Hematopoietic multipotent progenitor cell treated with erythropoietin and hydrocortisone succinate and interleukin-3 and kit ligand, for 15 days (in vitro differentiated cells): ENCODE results near the gene ITGAL.
"Not testable (repeated sequence)": the region's sequence is repeated elsewhere in the genome, so short reads cannot be mapped to it uniquely, and the experiment has no call there.

Experiments
- DNase-seq: peaks from one replicate; pipeline ENCODE4 v3.0.0-alpha.2; 2015; ENCODE audit warnings: low spot score

ITGAL gene

GRCh38 chr16:30457743-30458560 lies 14.6 kb upstream of the ITGAL start:
- DNase-seq, result no peak

DNA sequence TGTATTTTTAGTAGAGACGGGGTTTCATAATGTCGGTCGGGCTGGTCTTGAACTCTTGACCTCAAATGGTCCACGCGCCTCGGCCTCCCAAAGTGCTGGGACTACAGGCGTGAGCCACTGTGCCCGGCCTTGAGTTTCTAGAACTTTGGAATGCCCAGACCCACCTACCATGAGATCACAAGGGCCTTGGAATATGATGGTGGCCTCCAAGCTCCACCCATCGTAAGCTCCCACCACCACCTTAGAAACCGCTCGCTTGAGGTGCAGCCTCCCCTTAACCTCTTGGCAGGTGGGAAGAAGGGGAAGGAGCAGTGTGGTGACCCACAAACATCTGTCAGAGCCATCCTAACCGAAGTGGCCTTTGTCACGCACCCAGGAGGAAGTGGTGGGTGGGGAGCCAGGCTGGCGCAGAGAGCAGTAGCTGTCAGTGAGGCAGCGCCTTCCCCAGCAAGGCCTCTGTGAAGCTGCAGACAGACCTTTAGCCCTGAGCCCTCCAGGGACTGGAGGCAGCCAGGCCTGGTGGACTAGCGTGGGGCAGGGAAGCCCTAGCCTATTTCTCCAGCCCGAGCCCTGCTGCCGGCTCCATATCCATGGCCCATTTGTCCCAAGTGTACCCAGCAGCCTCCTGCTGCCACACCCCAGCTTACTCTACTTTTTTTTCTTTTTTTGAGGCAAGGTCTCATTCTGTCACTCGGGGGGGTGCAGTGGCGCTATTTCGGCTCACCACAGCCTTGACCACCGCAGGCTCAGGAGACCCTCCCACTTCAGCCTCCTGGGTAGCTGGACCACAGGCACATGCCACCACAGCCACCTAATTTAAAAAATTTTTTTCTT lies 13.8 kb upstream of the ITGAL start:
- no peak for DNase-seq

GRCh38 chr16:30459456-30459855 lies 13.1 kb upstream of the ITGAL start:
- no peak for DNase-seq

- not testable (repeated sequence) for DNase-seq
Observed at GRCh38 chr16:30461426-30461825, 11.1 kb upstream of the ITGAL start.

DNA sequence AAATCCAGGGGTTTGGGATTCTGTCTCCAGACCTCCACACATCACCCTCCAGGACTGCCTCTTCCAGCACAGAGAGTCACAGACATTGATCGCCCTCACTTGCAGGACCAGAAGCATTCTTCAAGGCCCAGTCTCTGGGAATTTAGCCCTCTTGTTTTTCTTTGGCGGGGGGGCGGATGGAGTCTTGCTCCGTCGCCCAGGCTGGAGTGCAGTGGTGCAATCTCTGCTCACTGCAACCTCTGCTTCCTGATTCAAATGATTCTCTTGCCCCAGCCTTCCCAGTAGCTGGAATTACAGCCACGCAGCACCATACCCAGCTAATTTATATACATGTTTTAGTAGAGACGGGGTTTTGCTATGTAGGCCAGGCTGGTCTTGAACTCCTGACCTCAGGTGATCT lies 8.5 kb upstream of the ITGAL start:
- no peak for DNase-seq

DNA sequence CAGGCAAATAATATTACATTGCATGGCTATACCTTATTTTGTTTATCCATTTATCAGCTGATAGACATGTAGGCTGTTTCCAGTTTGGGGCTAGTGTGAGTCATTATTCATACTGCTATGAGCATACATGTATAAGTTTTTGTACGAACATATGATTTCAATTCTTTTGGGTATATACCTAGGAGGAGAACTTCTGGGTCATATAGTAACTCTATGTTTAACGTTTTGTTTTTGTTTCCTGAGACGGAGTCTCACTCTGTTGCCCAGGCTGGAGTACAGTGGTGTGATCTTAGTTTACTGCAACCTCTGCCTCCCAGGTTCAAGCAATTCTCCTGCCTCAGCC lies 2.4 kb upstream of the ITGAL start:
- no peak for DNase-seq

DNA sequence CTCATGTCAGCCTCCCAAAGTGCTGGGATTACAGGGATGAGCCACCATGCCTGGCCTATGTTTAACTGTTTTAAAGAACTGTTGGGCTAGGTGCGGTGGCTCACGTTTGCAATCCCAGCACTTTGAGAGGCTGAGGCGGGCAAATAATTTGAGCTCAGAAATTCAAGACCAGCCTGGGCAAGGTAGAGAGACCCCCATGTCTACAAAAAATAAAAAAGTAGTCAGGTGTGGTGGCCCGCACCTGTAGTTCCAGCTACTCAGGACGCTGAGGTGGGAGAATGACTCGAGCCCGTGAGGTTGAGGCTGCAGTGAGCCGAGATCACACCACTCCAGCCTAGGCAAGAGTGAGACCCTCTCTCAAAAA lies 1.9 kb upstream of the ITGAL start:
- no peak for DNase-seq

- no peak for DNase-seq
Observed at GRCh38 chr16:30473231-30474073, 910 bp downstream of the ITGAL start.

GRCh38 chr16:30474074-30474452 lies 1.5 kb downstream of the ITGAL start:
- no peak for DNase-seq

GRCh38 chr16:30474684-30475083 lies 2.1 kb downstream of the ITGAL start:
- no peak for DNase-seq

GRCh38 chr16:30476991-30477390 lies 4.4 kb downstream of the ITGAL start:
- no peak for DNase-seq

GRCh38 chr16:30477773-30478172 lies 5.2 kb downstream of the ITGAL start:
- not testable (repeated sequence) for DNase-seq

DNA sequence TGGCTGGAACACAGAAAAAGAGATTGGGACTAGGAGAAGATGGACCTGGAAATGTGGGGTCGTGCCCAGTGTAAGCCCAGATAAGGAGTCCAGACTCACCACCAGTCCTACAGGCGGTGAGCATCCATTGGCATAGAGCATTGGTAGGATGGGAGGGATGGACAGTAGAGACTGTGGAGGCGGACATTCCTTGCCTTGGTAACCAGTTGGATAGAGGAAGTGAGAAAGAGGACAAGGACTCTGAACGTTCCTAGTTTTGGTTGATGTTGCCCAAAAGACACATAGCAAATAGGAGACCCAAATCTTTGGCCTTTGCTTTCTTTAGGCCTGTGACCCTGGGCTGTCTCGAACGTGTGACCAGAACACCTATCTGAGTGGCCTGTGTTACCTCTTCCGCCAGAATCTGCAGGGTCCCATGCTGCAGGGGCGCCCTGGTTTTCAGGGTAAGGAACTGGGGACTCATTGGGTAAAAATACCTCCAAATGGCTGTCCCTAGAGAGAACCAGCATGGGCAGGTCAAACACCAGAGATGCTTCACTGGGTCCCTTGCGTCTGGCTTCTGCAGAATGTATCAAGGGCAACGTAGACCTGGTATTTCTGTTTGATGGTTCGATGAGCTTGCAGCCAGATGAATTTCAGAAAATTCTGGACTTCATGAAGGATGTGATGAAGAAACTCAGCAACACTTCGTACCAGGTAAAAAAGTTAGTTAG lies 6.4 kb downstream of the ITGAL start:
- no peak for DNase-seq

GRCh38 chr16:30481381-30481780 lies 8.8 kb downstream of the ITGAL start:
- no peak for DNase-seq

GRCh38 chr16:30482366-30482765 lies 9.8 kb downstream of the ITGAL start:
- DNase-seq, result peak; percentile 52

DNA sequence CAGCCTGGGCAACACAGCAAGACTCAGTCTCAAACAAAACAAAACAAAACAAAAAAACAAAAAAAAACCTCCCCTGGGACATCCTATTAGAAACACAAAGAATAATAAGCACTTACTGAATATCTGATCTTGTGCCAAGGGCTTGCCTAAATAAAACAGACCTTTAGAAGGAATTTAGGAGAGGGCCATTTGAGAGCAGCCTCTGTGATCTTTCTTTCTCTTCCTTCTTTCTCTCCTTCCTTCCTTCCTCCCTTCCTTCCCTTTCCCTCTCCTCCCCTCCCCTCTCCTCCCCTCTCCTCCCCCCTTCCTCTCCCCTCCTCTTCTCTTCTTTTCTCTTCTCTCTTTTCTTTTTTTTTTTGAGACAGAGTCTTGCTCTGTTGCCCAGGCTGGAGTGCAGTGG lies 12.3 kb downstream of the ITGAL start:
- DNase-seq, result no peak

GRCh38 chr16:30485818-30486436 lies 13.4 kb downstream of the ITGAL start:
- DNase-seq, result no peak

GRCh38 chr16:30488764-30489605 lies 16.4 kb downstream of the ITGAL start:
- DNase-seq, result no peak

- DNase-seq, result no peak
Observed at GRCh38 chr16:30490210-30490609, 17.7 kb downstream of the ITGAL start.

- DNase-seq, result no peak
Observed at GRCh38 chr16:30491229-30491628, 18.7 kb downstream of the ITGAL start.
